Ishikawa (cell line): ENCODE results near the gene P2RX1.

Source experiments
- CEBPB ChIP-seq: IDR thresholded peaks from 2 replicates; pipeline ENCODE4 v1.6.1; 2012
- CREB1 ChIP-seq: IDR thresholded peaks from 2 replicates; pipeline ENCODE4 v1.6.1; 2012; ENCODE audit warnings: low read depth
- EGR1 ChIP-seq: IDR thresholded peaks from 2 replicates; pipeline ENCODE4 v1.6.1; 2012
- EP300 ChIP-seq: IDR thresholded peaks from 2 replicates; pipeline ENCODE4 v1.6.1; 2012; ENCODE audit warnings: borderline replicate concordance
- FOXM1 ChIP-seq: IDR thresholded peaks from 2 replicates; pipeline ENCODE4 v1.6.1; 2012; ENCODE audit warnings: low read depth, borderline replicate concordance
- MAX ChIP-seq: IDR thresholded peaks from 2 replicates; pipeline ENCODE4 v1.6.1; 2012
- NFIC ChIP-seq: IDR thresholded peaks from 2 replicates; pipeline ENCODE4 v1.6.1; 2012
- RAD21 ChIP-seq: IDR thresholded peaks from 2 replicates; pipeline ENCODE4 v1.6.1; 2012; ENCODE audit warnings: low read depth
- REST ChIP-seq: IDR thresholded peaks from 2 replicates; pipeline ENCODE4 v1.6.1; 2012; ENCODE audit warnings: low read depth, mild to moderate bottlenecking
- TAF1 ChIP-seq: IDR thresholded peaks from 2 replicates; pipeline ENCODE4 v1.6.1; 2012; ENCODE audit warnings: low read depth, mild to moderate bottlenecking
- TCF12 ChIP-seq: IDR thresholded peaks from 2 replicates; pipeline ENCODE4 v1.6.1; 2012; ENCODE audit warnings: low read depth
- TEAD4 ChIP-seq: IDR thresholded peaks from 2 replicates; pipeline ENCODE4 v1.6.1; 2012
- USF1 ChIP-seq: IDR thresholded peaks from 2 replicates; pipeline ENCODE4 v1.6.1; 2012
- YY1 ChIP-seq: IDR thresholded peaks from 2 replicates; pipeline ENCODE4 v1.6.1; 2012; ENCODE audit warnings: low read depth
- ZBTB7A ChIP-seq: IDR thresholded peaks from 2 replicates; pipeline ENCODE4 v1.6.1; 2012; ENCODE audit warnings: low read depth

The P2RX1 gene

GRCh38 chr17:3951003-3951402, 34.7 kb upstream of the P2RX1 start:
- TF ChIP-seq CREB1 (no peak), YY1 (no peak), RAD21 (no peak), USF1 (no peak), MAX (no peak), NFIC (no peak), TCF12 (no peak), ZBTB7A (no peak), EGR1 (no peak), CEBPB (no peak), EP300 (no peak), TAF1 (no peak), REST (no peak), FOXM1 (no peak), TEAD4 (no peak)

GRCh38 chr17:3950584-3950983, 34.3 kb upstream of the P2RX1 start:
- TF ChIP-seq TEAD4 (no peak), CREB1 (no peak), YY1 (no peak), USF1 (no peak), MAX (no peak), RAD21 (no peak), TCF12 (no peak), EGR1 (no peak), NFIC (no peak), ZBTB7A (no peak), TAF1 (no peak), CEBPB (no peak), FOXM1 (no peak), EP300 (no peak), REST (no peak)

GRCh38 chr17:3949418-3949817, 33.2 kb upstream of the P2RX1 start:
- TF ChIP-seq FOXM1 (no peak), TEAD4 (no peak), EP300 (no peak), TCF12 (no peak), ZBTB7A (no peak), EGR1 (no peak), YY1 (no peak), CEBPB (no peak), RAD21 (no peak), MAX (no peak), REST (no peak), NFIC (no peak), USF1 (no peak), CREB1 (no peak), TAF1 (no peak)
